Measurements from ENCODE around the gene JPH3.
"Not testable (repeated sequence)": the region's sequence is repeated elsewhere in the genome, so short reads cannot be mapped to it uniquely, and the experiment has no call there.

The JPH3 gene

GRCh38 chr16:87700406-87701077 lies 98.2 kb downstream of the JPH3 start:
- DNase-seq = no peak

- no peak for DNase-seq
Observed at GRCh38 chr16:87701078-87701460, 98.8 kb downstream of the JPH3 start.

DNA sequence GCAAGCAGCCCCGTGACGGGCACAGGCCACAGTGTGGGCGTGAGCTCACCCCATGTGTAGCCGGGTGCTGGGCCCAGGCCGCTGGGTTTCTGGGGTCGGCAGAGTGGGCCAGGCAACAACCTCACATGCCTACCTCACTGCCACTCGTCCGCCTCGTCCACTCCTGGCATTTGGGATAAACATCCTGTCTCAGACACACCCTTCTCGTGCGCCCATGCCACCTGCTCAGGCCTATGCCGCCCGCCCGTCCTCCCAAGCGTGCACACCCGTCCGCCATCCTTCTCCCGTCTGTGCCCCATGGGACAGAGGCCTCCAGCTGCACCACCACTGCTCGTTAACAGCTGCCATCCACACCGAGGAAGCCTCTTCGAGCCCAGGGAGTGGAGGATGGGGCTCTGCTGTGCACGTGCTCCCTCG lies 99.2 kb downstream of the JPH3 start:
- no peak for DNase-seq

DNA sequence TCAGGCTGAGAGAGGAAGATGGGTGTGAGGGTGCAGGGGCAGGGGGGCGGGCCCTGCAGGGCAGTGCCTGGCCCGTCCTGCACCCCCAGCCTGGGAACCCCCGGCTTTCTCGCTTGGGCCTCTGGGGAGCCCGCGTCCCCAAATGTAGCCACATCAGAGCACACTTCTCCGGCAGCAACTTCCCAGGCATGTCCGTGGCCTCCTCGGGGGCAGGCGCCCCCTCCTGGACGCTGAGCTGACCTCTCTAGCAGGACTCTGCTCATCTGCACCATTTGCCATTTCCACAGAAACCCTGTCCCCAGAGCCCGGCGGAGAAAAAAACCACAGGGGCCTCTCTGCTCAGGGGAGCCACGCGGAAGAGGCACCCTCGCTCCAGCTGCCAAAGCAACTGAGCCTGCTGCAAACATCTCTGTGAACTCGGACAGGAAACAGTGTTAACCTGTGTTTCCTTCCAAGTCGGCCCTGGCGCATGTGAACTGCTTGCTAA lies 100.1 kb downstream of the JPH3 start:
- DNase-seq = peak; percentile 44

GRCh38 chr16:87703071-87703470 lies 100.8 kb downstream of the JPH3 start:
- DNase-seq = no peak

- no peak for DNase-seq
Observed at GRCh38 chr16:87703835-87704375, 101.6 kb downstream of the JPH3 start.

DNA sequence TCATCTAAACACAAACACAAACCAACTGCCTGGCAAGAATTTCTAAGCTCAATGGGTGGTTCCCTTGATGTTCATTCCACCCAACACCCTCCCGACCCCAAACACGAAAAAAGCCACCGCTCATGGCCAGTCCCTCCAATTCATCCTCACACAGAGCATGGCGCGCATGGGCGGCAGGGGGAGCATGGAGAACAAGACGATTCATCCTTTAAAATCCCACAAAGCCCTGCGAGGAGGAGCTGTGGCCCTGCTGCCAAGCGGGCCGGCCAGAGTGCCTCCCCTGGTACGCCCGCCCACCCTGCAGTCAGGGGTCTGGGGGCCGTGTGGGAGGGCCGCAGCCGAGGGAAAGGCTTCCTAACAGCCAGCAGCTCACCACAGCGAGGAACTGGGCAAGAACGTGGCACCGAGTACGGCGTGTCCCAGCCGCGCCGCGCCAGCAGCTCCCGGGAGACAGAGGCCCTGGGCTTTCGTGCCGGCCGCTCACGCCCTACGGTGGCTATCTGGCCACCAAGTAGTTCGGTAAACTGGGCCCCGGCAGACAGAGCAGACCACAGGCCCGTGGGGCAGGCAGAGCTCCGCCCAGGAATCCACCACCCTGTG lies 102.5 kb downstream of the JPH3 start:
- no peak for DNase-seq

GRCh38 chr16:87705771-87706277 lies 103.5 kb downstream of the JPH3 start:
- no peak for DNase-seq

DNA sequence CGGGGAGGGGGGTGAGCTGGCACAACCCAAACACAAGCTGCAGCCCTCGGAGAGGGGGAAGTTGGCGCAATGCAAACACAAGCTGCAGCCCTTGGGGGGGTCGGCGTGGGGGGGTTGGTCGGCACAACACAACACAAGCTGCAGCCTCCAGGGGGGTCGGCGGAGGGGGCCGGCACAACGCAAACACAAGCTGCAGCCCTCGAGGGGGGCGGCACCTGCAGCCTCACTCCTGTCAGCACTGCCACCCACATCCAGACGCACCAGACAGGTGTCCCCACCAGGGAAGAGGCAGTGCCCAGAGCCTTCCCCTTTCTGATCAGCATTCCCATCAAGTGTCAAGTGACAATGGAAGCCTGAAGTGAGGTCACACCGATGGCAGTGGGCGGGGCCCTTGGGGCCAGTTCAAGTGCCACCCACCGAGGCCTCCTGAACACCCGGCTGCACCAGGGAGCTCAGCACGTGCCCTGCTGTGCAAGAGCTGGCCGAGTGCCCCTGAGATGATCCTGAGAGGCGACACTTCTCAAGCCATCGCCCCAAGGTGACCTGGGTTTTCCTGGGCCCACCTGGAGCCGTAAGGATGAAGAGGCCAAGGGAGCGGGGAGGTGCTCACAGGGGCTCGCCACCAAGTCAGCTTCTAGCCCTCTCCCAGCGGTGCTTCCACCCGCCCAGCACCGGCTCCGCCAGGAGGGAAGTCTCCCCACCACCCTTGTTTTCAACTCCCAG lies 104.1 kb downstream of the JPH3 start:
- no peak for DNase-seq

DNA sequence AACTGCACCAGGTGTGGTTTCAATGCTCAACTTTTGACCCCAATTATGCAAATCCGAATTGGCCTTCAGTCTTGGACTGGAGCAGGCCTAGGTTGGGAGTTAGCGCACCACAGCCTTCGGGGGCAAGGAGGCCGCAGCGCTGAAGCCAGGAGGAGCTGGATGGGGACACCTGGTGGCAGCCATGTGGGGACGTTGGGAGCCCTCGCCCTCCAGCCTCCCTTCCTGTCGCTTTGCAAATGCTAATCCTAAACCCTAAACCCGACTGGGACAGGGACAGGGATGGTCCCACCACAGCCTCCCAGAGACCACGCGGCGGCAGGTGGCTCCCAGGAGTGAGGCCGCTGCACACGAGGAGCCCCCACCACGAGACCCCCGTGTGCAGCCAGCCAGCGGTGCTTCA lies 104.8 kb downstream of the JPH3 start:
- DNase-seq = no peak

GRCh38 chr16:87707714-87708580 lies 105.6 kb downstream of the JPH3 start:
- no peak for DNase-seq

GRCh38 chr16:87708881-87709638 lies 106.8 kb downstream of the JPH3 start:
- DNase-seq = no peak

- DNase-seq = no peak
Observed at GRCh38 chr16:87709677-87710076, 107.4 kb downstream of the JPH3 start.

GRCh38 chr16:87710887-87711286 lies 108.6 kb downstream of the JPH3 start:
- no peak for DNase-seq

DNA sequence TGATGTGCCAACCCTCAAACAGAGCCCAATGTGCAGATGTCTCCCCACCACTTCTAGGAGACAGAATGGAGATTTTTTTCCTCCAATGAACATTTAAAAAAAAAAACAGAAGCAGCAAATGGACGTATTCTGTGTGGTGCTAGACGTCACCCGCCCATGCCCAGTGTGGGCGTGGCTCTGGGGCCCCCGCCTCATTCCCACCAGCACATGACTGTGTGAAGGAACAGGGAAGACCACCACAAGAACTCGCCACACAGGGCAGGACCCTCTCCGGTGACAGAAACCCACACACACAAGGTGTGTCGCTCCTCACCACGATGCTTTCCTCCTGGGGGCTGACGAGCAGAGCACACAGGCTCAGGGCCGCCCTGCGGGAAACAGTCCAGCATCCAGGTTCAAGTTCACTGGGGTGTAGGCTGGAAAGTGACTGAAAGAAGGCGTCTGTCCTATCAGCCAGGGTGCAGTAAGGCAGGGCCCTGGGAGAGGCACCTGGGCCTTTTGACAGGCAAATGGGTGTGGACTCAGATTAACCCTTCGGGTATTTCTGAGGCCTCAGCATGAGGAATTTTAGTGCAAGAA lies 110.0 kb downstream of the JPH3 start:
- no peak for DNase-seq

DNA sequence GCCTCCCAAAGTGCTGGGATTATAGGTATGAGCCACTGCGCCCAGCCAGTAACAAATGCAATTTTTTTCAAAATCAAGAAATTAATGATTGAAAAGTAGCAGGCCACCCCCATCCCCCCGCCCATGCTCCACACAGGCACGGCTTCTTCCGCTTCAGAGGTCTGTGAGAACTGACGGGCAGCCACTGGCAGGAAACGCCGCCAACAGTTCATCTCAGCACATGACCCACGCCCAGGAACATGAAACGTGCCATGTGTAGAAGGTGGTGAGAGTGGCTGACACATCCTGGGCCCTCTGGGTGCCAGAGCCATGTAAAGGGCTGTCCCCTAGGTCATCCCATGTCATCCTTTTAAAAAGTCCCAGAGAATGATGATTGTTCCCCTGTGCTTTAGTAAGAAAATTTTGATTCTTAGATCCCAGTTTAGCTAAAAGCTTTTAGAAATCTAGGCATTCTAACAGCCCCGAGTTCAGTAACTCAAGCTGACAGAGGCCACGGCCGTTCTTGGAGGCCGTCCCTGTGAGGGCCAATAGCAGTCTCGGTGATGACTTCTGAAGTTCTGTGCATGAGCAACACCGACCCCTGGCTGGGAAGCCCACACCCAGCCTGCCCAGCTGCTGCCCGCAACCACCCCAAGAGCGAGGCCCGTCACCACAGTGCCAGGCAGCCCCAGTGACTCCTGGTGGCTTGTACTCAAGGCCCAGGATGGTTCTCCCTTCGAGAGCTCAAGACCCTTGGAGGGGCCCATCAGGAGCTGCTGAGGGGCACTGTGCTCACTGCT lies 111.3 kb downstream of the JPH3 start:
- no peak for DNase-seq

DNA sequence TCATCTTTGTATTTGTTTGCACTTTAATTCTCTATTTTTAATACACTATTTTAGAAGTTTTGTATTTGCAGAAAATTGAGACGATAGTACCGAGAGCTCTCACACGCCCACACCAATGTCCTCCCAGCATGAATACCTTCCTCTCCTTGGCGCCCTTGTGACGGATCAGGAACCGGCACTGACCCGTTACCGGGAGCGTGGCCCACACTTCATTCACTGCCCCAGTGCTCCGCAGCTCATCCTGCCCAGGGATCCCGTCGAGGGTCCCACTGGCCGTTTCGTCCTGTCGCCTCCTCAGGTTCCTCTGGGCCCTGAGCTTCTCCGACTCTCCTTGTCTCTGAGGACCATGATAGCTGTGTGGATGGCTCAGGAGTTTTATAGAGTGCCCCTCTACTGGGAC lies 112.9 kb downstream of the JPH3 start:
- no peak for DNase-seq

GRCh38 chr16:87715658-87716057 lies 113.3 kb downstream of the JPH3 start:
- no peak for DNase-seq

DNA sequence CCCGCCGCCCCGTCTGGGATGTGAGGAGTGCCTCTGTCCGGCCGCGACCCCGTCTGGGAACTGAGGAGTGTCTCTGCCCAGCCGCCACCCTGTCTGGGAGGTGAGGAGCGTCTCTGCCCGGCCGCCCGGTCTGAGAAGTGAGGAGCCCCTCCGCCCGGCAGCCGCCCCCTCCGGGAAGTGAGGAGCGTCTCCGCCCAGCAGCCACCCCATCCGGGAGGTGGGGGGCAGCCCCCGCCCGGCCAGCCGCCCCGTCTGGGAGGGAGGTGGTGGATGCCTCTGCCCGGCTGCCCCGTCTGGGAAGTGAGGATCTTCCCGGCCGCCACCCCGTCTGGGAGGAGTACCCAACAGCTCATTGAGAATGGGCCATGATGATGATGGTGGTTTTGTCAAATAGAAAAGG lies 116.5 kb downstream of the JPH3 start:
- not testable (repeated sequence) for DNase-seq

GRCh38 chr16:87720446-87720845 lies 118.1 kb downstream of the JPH3 start:
- no peak for DNase-seq

Data from MV-4-11 (cell line).